ENCODE measurements around the gene CDO1.
A peak's percentile ranks its signal among the peaks of the same experiment; 100 is the strongest.

The CDO1 gene

GRCh38 chr5:115816226-115817081 lies at the start of gene CDO1:
Gene CDO1 (minus strand): TSS chr5:115816659. CDS start chr5:115816397, 262 bp downstream.
- DNase-seq = peak; percentile 44

- no peak for DNase-seq
These were observed 42.9 kb upstream of the CDO1 start for GRCh38 chr5:115859378-115859777.

GRCh38 chr5:115858396-115858795 lies 41.9 kb upstream of the CDO1 start:
- no peak for DNase-seq

- DNase-seq = no peak
These were observed 41.3 kb upstream of the CDO1 start for GRCh38 chr5:115857626-115858349.

- DNase-seq = no peak
These were observed 40.6 kb upstream of the CDO1 start for GRCh38 chr5:115857057-115857479.

GRCh38 chr5:115855959-115856358 lies 39.5 kb upstream of the CDO1 start:
- no peak for DNase-seq

- no peak for DNase-seq
These were observed 37.7 kb upstream of the CDO1 start for GRCh38 chr5:115854139-115854538.

- no peak for DNase-seq
These were observed 34.4 kb upstream of the CDO1 start for GRCh38 chr5:115850744-115851416.

- DNase-seq = no peak
These were observed 32.9 kb upstream of the CDO1 start for GRCh38 chr5:115849258-115849798.

GRCh38 chr5:115847290-115847689 lies 30.8 kb upstream of the CDO1 start:
- DNase-seq = no peak

GRCh38 chr5:115844321-115844817 lies 27.9 kb upstream of the CDO1 start:
- DNase-seq = no peak

- DNase-seq = no peak
These were observed 27.1 kb upstream of the CDO1 start for GRCh38 chr5:115843444-115844130.

- DNase-seq = no peak
These were observed 26.5 kb upstream of the CDO1 start for GRCh38 chr5:115842952-115843351.

GRCh38 chr5:115842089-115842935 lies 25.9 kb upstream of the CDO1 start:
- DNase-seq = no peak

GRCh38 chr5:115841382-115842088 lies 25.1 kb upstream of the CDO1 start, which contains the start of the genes AP3S1 and ATG12:
Gene AP3S1 (plus strand): TSS chr5:115841935. CDS start chr5:115842038, 103 bp downstream.
Gene ATG12 (minus strand): TSS chr5:115841565. CDS start chr5:115841552, 13 bp downstream.
- peak; percentile 87 for DNase-seq

- DNase-seq = no peak
These were observed 24.4 kb upstream of the CDO1 start for GRCh38 chr5:115840873-115841272.

- no peak for DNase-seq
These were observed 22.5 kb upstream of the CDO1 start for GRCh38 chr5:115838885-115839518.

- no peak for DNase-seq
These were observed 19.0 kb upstream of the CDO1 start for GRCh38 chr5:115835481-115835880.

- DNase-seq = no peak
These were observed 14.8 kb upstream of the CDO1 start for GRCh38 chr5:115831163-115831768.

- DNase-seq = no peak
These were observed 13.5 kb upstream of the CDO1 start for GRCh38 chr5:115829913-115830312.
